ENCODE data around the gene PPP1R9A.

Gene PPP1R9A

GRCh38 chr7:95220328-95220727 lies 312.9 kb downstream of the PPP1R9A start:
- no peak overlapping the region for H3K4me3 ChIP-seq (ENCODE audit: low read length)

GRCh38 chr7:95225301-95225700 lies 317.9 kb downstream of the PPP1R9A start:
- H3K4me3 ChIP-seq (ENCODE audit: low read length), result no peak overlapping the region

More at GRCh38 chr7:95220328-95220727, 312.9 kb downstream of the PPP1R9A start:
- no peak for DNase-seq (ENCODE audit: low read depth, low spot score)

GRCh38 chr7:95229301-95229700 lies 321.9 kb downstream of the PPP1R9A start:
- no peak for DNase-seq (ENCODE audit: low read depth, low spot score)
- no peak overlapping the region for H3K4me3 ChIP-seq (ENCODE audit: low read length)

More at GRCh38 chr7:95225301-95225700, 317.9 kb downstream of the PPP1R9A start:
- DNase-seq (ENCODE audit: low read depth, low spot score), result no peak

DNA sequence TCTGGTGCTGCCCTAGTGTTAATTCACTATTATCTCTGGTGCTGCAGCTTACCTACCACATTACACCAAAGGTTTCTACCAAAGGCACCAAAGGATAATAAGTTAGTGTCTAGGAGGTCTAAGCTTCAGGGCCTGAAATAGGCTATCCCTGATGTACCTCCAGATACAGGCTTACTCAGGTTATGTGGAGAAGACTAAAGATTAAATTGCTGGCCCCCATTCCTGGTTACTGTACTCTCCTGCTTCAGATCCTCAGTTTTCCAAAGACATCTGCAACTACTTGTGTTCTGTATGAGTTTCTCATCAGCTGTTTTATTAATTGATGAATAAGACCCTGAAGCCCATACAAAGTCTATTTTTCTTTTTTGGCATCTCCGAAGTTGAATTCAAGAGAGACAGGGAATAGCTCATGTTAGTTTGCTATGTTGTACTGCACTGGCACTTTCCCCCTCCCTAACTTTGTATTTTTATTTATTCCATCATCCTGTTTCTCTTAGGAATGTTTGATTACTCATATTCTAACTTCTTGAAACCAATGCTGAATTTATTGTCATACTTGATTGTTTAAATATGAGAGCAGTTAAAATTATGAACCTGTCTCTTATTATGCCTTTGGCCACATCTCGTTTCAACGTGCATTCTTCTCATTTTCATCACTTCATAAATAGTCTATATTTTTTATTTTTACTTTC lies 331.0 kb downstream of the PPP1R9A start:
- no peak for DNase-seq (ENCODE audit: low read depth, low spot score)
- no peak overlapping the region for H3K4me3 ChIP-seq (ENCODE audit: low read length)

DNA sequence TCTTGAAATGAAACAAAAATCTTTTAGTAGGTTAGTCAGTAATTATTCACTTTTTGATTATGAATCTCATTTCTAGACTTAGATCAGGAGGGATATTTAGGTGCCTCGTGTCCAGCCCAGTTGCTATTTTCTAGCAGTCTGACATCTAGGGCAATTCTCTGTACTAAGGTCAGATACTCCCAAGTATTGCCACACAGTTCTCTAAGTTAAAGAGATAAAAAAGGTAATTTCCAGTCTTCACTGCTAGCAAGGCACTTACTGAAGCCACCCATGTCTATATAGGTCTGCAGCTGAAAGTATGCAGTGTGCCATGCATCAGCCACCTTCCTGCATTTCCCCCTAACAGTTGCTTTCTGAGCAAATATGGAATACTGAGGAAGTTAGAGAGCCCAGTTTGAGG lies 333.5 kb downstream of the PPP1R9A start:
- H3K4me3 ChIP-seq (ENCODE audit: low read length), result no peak overlapping the region
- DNase-seq (ENCODE audit: low read depth, low spot score), result no peak

DNA sequence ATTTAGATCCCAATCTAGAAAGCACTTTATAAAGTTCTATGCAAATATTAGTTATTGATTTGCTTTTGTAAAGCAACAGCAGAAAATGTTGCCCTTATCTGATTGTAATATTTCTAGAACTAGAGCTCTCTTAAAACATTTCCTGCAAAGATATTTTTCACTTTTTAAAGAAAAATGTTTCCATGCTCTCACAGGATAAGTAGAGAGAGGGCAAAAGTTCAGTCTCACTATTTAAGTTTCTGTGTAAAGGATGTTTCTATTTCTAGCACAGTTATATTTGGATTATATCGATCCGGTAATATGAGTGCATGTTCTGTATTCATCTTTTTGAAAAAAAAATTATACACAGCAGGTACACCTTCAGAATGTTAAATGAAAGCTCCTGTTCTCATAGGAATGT lies 334.9 kb downstream of the PPP1R9A start:
- no peak for DNase-seq (ENCODE audit: low read depth, low spot score)
- no peak overlapping the region for H3K4me3 ChIP-seq (ENCODE audit: low read length)

DNA sequence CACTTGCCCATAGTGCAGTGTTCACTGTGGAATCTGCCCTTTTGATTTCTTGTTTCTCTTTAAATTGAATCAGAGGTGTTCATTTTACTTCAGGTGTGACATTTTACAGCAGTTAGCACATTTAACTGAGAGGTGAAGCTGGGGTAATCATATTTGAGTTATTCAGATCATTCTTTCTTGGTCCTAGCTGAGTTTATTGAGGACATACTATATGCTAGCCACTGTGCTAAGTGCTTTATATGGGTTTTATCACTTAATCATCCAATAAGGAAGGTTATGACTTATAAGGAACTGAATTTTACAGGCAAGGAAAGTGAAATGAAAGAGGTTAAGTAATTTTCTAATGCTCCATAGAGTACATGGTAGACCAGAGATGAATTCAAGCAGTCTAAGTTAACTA lies 337.2 kb downstream of the PPP1R9A start:
- no peak for DNase-seq (ENCODE audit: low read depth, low spot score)
- H3K4me3 ChIP-seq (ENCODE audit: low read length), result no peak overlapping the region

DNA sequence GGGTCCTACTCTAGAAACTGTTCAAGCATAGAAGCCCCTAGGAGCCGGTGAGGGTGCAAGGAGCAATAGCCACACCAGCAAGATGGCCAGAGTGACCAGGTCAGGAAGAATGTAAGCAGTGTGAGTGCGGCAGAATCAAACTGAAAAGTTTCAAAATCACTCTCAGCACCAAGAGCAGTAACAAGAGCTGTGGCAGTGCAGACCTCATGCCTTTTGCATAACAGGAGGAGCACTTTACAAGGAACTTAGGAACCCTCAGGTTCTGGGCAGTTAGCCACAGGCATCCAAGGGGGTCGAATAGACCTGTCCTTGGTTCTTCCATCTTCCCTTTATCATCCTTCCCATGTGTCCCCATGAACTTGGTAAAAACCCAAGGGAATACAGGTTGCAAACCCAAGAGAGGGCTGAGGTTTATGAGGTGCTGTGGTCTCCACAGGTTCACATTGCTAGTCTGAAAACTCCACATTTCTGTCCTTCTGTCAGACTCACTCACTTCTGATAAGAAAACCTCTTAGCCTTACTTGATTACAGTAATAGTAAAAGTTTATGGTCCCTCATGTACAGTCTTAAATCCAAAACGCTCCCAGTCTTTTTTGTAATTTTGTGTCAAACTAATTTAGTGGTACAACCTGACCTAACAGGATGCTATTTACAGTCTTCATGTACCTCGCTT lies 338.6 kb downstream of the PPP1R9A start:
- DNase-seq (ENCODE audit: low read depth, low spot score), result no peak
- no peak overlapping the region for H3K4me3 ChIP-seq (ENCODE audit: low read length)

GRCh38 chr7:95246831-95247370 lies 339.5 kb downstream of the PPP1R9A start:
- peak; percentile 39 for DNase-seq (ENCODE audit: low read depth, low spot score)

GRCh38 chr7:95250571-95250970 lies 343.2 kb downstream of the PPP1R9A start:
- DNase-seq (ENCODE audit: low read depth, low spot score), result no peak
- H3K4me3 ChIP-seq (ENCODE audit: low read length), result no peak overlapping the region

More at GRCh38 chr7:95246831-95247370, 339.5 kb downstream of the PPP1R9A start:
- no peak overlapping the region for H3K4me3 ChIP-seq (ENCODE audit: low read length)

- no peak for DNase-seq (ENCODE audit: low read depth, low spot score)
- H3K4me3 ChIP-seq (ENCODE audit: low read length), result no peak overlapping the region
These were observed 344.6 kb downstream of the PPP1R9A start for GRCh38 chr7:95251966-95252365.

DNA sequence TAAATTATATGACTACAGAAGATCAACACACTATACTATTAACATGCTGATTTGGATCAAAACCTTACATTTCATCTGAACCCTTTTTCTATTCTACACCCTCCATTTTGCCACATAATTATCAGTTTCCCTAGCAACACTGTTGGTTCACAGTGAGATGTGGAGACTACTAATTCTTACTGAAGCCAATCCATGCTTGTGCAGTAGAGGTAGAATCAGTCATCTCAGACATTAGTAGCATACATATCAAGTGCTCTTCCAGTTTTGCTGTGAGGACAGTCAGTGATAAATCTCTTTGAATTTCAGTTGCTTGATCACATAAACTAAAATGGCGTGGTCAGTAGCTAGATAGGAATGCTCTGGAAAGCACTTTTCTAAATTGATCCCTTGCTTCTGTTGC lies 346.6 kb downstream of the PPP1R9A start:
- DNase-seq (ENCODE audit: low read depth, low spot score), result no peak
- no peak overlapping the region for H3K4me3 ChIP-seq (ENCODE audit: low read length)

DNA sequence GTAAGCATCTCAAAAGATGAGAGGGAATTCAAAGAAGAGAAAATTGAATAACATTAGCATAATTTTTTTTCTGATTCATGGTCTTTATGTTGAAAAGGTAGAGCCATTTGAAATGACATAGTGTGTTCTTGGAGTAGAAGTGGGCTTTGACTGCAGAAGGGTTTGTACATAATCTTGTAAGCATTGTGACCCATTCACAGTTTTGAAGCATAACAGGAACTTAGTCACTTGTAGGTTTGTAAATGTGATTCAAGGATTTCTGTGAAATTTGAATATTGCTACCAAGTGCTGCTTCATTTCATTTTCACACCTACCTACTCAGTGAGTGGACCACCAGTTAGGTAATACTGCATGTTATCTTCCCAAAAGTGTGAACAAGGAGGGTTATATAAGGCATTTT lies 348.3 kb downstream of the PPP1R9A start:
- no peak overlapping the region for H3K4me3 ChIP-seq (ENCODE audit: low read length)

GRCh38 chr7:95261895-95262415 lies 354.6 kb downstream of the PPP1R9A start:
- H3K4me3 ChIP-seq (ENCODE audit: low read length), result no peak overlapping the region
- no peak for DNase-seq (ENCODE audit: low read depth, low spot score)

More for the DNA sequence above, 348.3 kb downstream of the PPP1R9A start:
- DNase-seq (ENCODE audit: low read depth, low spot score), result no peak

DNA sequence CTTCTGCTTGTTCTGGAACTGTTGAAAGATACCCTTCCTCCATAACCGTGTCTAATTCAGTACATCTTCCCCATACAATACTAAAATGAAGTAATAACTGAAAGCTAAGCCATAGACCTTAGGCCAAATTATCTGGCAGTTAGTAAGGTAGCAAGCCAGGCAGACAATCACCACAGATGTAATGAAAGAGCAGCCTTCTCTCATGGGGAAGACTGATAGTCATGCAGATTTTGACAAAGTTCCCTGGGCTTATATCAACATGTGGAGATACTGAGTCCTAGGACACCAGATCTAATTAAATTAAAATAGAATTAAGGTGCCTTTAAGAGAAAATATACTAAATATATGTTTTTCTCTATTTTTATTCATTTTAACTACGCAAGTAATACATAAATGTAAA lies 355.5 kb downstream of the PPP1R9A start:
- no peak overlapping the region for H3K4me3 ChIP-seq (ENCODE audit: low read length)
- DNase-seq (ENCODE audit: low read depth, low spot score), result no peak

GRCh38 chr7:95263785-95264362 lies 356.5 kb downstream of the PPP1R9A start:
- H3K4me3 ChIP-seq (ENCODE audit: low read length), result no peak overlapping the region
- DNase-seq (ENCODE audit: low read depth, low spot score), result no peak

GRCh38 chr7:95264363-95264891 lies 357.0 kb downstream of the PPP1R9A start:
- no peak overlapping the region for H3K4me3 ChIP-seq (ENCODE audit: low read length)
- DNase-seq (ENCODE audit: low read depth, low spot score), result no peak

DNA sequence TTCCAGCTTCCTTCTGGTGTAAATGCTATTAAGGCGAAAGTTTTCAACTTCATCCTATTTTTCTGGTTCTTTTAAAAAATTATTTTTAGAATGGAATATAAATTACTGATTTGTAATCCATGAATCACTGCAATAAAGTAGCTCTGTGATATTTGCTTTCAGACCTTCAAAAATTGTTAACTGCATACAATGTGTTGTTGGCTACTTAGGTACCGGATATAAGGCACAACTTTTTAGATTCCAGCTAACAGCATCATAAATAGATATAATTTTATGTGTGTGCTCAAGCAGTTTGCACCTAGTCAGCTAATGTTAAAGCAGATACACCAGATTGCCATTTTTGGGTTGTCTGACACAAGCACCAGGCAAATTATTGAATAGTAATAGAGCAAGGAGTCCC lies 358.2 kb downstream of the PPP1R9A start:
- H3K4me3 ChIP-seq (ENCODE audit: low read length), result no peak overlapping the region
- no peak for DNase-seq (ENCODE audit: low read depth, low spot score)

- H3K4me3 ChIP-seq (ENCODE audit: low read length), result no peak overlapping the region
- no peak for DNase-seq (ENCODE audit: low read depth, low spot score)
These were observed 360.4 kb downstream of the PPP1R9A start for GRCh38 chr7:95267754-95268153.

GRCh38 chr7:95269640-95270039 lies 362.2 kb downstream of the PPP1R9A start:
- no peak for DNase-seq (ENCODE audit: low read depth, low spot score)

More at GRCh38 chr7:95269640-95270039, 362.2 kb downstream of the PPP1R9A start:
- H3K4me3 ChIP-seq (ENCODE audit: low read length), result no peak overlapping the region

Measured in Jurkat, Clone E6-1 (cell line).